Endometrial microvascular endothelial cells (primary cell): Measurements from ENCODE around the gene EXOC2. TPM values are rescaled to one million over a fixed set of nuclear protein-coding genes. Genes with fewer than 3 reads are reported as not detected.
"Not testable (repeated sequence)": the region's sequence is repeated elsewhere in the genome, so short reads cannot be mapped to it uniquely, and the experiment has no call there.

ENCODE experiments used
- in situ Hi-C: cut with HindIII; loops from 2 replicates; pipeline ENCODE4 v1.10.0; 2017; ENCODE audit warnings: low sequenced_read_pairs, low pct_unique_long_range_greater_than_20kb; ENCODE audit errors: inconsistent ontology term
- total RNA-seq: library from RNA; depleted of rRNA; stranded (reverse); fragments of >200 nt; gene quantifications from one replicate; pipeline ENCODE4 v1.2.3, GENCODE V29; 2015; ENCODE audit errors: inconsistent ontology term

Gene EXOC2
- total RNA-seq, 1 donor from 2014 or later = 59.8 TPM

GRCh38 chr6:712805-713204 is 19.9 kb upstream of the EXOC2 start:
- in situ Hi-C loops = no loop called here

- in situ Hi-C loops = no loop called here
Observed at GRCh38 chr6:711925-712324, 19.0 kb upstream of the EXOC2 start.

- in situ Hi-C loops = no loop called here
Observed at GRCh38 chr6:710601-711571, 17.9 kb upstream of the EXOC2 start.

GRCh38 chr6:709471-710056 is 16.6 kb upstream of the EXOC2 start:
- in situ Hi-C loops = no loop called here

- in situ Hi-C loops = no loop called here
Observed at GRCh38 chr6:708237-708598, 15.3 kb upstream of the EXOC2 start.

- in situ Hi-C loops = no loop called here
Observed at GRCh38 chr6:707576-708236, 14.8 kb upstream of the EXOC2 start.

- in situ Hi-C loops = no loop called here
Observed at GRCh38 chr6:706819-707381, 14.0 kb upstream of the EXOC2 start.

- in situ Hi-C loops = no loop called here
Observed at GRCh38 chr6:706146-706545, 13.2 kb upstream of the EXOC2 start.

GRCh38 chr6:705047-705446 is 12.1 kb upstream of the EXOC2 start:
- in situ Hi-C loops = no loop called here

GRCh38 chr6:704046-704445 is 11.1 kb upstream of the EXOC2 start:
- in situ Hi-C loops = no loop called here

- in situ Hi-C loops = no loop called here
Observed at GRCh38 chr6:703552-703951, 10.6 kb upstream of the EXOC2 start.

- in situ Hi-C loops = no loop called here
Observed at GRCh38 chr6:701700-702479, 9.0 kb upstream of the EXOC2 start.

- in situ Hi-C loops = no loop called here
Observed at GRCh38 chr6:701215-701614, 8.3 kb upstream of the EXOC2 start.

- in situ Hi-C loops = no loop called here
Observed at GRCh38 chr6:700490-700889, 7.6 kb upstream of the EXOC2 start.

GRCh38 chr6:699319-699718 is 6.4 kb upstream of the EXOC2 start:
- in situ Hi-C loops = no loop called here

GRCh38 chr6:694431-695126 is 1.6 kb upstream of the EXOC2 start:
- in situ Hi-C loops = not testable (repeated sequence)

GRCh38 chr6:693723-694009 is 727 bp upstream of the EXOC2 start:
- in situ Hi-C loops = no loop called here

GRCh38 chr6:692356-692851 is 535 bp downstream of the EXOC2 start:
- in situ Hi-C loops = no loop called here
